Bronchial smooth muscle cell (primary cell): ENCODE data around the gene CEL. TPM values are rescaled to one million over a fixed set of nuclear protein-coding genes. Genes with fewer than 3 reads are reported as not detected.

Experiments
- total RNA-seq: library from RNA; depleted of rRNA; stranded (reverse); fragments of >200 nt; gene quantifications from 2 replicates; pipeline ENCODE4 v1.2.1, GENCODE V29; 2014

CEL gene
- total RNA-seq, result 0.32 and 0.34 TPM in 2 replicates

DNA sequence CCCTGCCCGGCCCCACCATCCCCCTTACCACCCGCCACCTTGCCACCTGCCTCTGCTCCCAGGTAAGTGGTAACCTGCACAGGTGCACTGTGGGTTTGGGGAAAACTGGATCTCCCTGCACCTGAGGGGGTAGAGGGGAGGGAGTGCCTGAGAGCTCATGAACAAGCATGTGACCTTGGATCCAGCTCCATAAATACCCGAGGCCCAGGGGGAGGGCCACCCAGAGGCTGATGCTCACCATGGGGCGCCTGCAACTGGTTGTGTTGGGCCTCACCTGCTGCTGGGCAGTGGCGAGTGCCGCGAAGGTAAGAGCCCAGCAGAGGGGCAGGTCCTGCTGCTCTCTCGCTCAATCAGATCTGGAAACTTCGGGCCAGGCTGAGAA is at the start of gene CEL:
CEL (plus strand) TSS at position 218 of the 382 bp plus-strand sequence; CDS start at position 240, 22 bp downstream.

GRCh38 chr9:133030317-133031129 is 31.3 kb upstream of the CEL start, which contains the start of gene GTF3C5:
Gene GTF3C5, plus strand, starts transcription at chr9:133030997. Its CDS starts 15 bp downstream, at chr9:133031012.

Other genes with a start within 250 kb of the CEL start
- 0.26 and 0.47 TPM in 2 replicates for gene AK8, start 183.7 kb upstream of the CEL start, total RNA-seq
- 2.7 and 4.9 TPM in 2 replicates for gene SPACA9, start 183.1 kb upstream of the CEL start, total RNA-seq
- 29.2 and 40.4 TPM in 2 replicates for gene TSC1, start 117.4 kb upstream of the CEL start, total RNA-seq
- not detected in 2 replicates for gene GFI1B, start 83.3 kb upstream of the CEL start, total RNA-seq
- 28.7 and 33.3 TPM in 2 replicates for gene GTF3C5, start 31.0 kb upstream of the CEL start, total RNA-seq
- gene RALGDS, start 59.3 kb downstream of the CEL start, total RNA-seq, result 20.2 and 20.4 TPM in 2 replicates
- gene GBGT1, start 101.9 kb downstream of the CEL start, total RNA-seq, result 1.3 and 5.7 TPM in 2 replicates
- gene OBP2B, start 147.3 kb downstream of the CEL start, total RNA-seq, result not detected in 2 replicates
- not detected in 2 replicates for gene ABO, start 213.2 kb downstream of the CEL start, total RNA-seq